ENCODE measurements around the gene LDLRAD4. TPM values are rescaled to one million over a fixed set of nuclear protein-coding genes. Genes with fewer than 3 reads are reported as not detected.

LDLRAD4 gene
- polyA plus RNA-seq, 1 donor = 9.1 TPM

DNA sequence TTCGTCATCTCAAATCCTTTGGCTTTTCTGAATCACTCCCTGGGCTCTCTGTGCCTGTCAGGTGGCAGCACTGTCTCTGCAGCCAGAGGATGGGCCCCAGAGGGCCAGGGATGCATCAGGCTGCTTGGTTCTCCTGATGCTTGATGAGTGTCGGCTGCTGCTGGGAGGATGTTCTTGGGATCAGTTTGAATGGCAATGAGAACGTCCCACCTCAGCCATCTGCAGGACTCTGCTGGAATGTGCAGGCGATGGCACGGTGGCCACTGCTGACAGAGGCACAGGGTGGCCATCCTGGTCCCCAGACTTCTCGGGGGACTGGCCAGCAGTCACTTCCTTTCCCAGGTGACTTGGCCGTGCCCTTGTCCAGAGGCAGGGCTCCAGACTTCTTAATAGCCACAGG, 361.8 kb downstream of the LDLRAD4 start:
- no CpG with 5 or more reads among the region's 7 CpGs for WGBS (ENCODE audit: insufficient coverage, low lambda C conversion rate)
- no peak overlapping the region for H3K4me3 ChIP-seq (ENCODE audit: low read length)
- H3K4me1 ChIP-seq (ENCODE audit: control insufficient read depth, insufficient read depth, low read length) = no peaks in the 10 kb centered on the region
- H3K9me3 ChIP-seq (ENCODE audit: control insufficient read depth, low read depth, low read length) = no peaks in the 10 kb centered on the region
- H3K27ac ChIP-seq (ENCODE audit: low read length) = no peak overlapping the region
- H3K27me3 ChIP-seq (ENCODE audit: control insufficient read depth, insufficient read depth, low read length) = no peaks in the 10 kb centered on the region
- no peaks in the 10 kb centered on the region for H3K36me3 ChIP-seq (ENCODE audit: control insufficient read depth, insufficient read depth, low read length)
- DNase-seq = no peak

DNA sequence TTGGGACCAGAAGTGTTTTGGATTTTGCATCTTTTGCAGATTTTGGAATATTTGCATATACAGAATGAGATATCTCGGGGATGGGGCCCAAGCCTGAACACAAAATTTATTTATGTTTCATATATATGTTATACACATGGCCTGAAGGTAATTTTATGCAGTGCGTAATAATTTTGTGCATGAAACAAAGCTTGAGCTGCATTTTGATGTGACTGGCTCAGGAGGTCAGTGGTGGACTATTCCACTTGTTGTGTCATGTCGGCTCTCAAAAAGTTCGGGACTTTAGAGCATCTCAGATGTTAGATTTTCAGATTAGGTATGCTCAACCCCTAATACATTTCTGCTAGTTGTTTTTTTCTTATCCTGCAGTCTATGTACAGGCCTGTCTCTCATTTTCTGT, 362.4 kb downstream of the LDLRAD4 start:
- DNase-seq = no peak
- Histone ChIP-seq H3K9me3 (ENCODE audit: control insufficient read depth, low read depth, low read length) (no peaks in the 10 kb centered on the region), H3K27me3 (ENCODE audit: control insufficient read depth, insufficient read depth, low read length) (no peaks in the 10 kb centered on the region), H3K36me3 (ENCODE audit: control insufficient read depth, insufficient read depth, low read length) (no peaks in the 10 kb centered on the region), H3K4me3 (ENCODE audit: low read length) (no peak overlapping the region), H3K4me1 (ENCODE audit: control insufficient read depth, insufficient read depth, low read length) (no peaks in the 10 kb centered on the region), H3K27ac (ENCODE audit: low read length) (no peak overlapping the region)
- WGBS (ENCODE audit: insufficient coverage, low lambda C conversion rate) = 100% methylated on average over 1 of the region's 4 CpGs

DNA sequence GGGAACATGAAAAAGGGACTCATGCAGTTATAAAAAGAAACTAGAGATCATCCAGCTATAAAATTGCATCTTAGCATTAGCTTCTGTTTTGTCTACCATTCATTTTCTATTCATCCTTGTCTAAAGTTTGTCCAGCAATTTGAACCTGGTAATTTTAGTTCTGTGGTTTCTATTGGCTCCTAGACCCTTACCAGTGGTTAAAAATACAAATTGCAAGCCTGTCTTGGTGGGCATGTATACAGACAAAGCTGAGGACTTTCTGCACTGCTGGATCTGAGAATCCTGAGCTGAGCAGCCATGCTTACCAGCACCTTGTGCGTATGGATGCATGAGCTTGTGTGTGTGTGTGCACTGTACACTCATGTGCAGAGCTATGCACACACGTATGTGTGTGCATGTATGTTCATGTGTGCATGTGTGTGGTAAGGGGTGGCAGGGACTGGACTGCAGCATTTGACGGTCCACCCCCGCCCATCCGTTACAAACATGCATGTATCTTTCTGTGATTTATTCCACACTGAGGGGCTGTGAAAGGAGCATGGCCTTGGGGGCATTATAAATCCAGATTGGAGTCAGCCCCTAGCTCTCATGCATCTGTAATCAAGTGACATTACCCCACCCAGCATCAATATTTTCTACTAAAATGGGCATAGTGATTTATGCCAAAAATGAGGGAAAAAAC, 363.1 kb downstream of the LDLRAD4 start:
- Histone ChIP-seq H3K9me3 (ENCODE audit: control insufficient read depth, low read depth, low read length) (no peaks in the 10 kb centered on the region), H3K27ac (ENCODE audit: low read length) (no peak overlapping the region), H3K27me3 (ENCODE audit: control insufficient read depth, insufficient read depth, low read length) (no peaks in the 10 kb centered on the region), H3K4me1 (ENCODE audit: control insufficient read depth, insufficient read depth, low read length) (no peaks in the 10 kb centered on the region), H3K4me3 (ENCODE audit: low read length) (no peak overlapping the region), H3K36me3 (ENCODE audit: control insufficient read depth, insufficient read depth, low read length) (no peaks in the 10 kb centered on the region)
- WGBS (ENCODE audit: insufficient coverage, low lambda C conversion rate) = no CpG with 5 or more reads among the region's 5 CpGs
- DNase-seq = no peak

DNA sequence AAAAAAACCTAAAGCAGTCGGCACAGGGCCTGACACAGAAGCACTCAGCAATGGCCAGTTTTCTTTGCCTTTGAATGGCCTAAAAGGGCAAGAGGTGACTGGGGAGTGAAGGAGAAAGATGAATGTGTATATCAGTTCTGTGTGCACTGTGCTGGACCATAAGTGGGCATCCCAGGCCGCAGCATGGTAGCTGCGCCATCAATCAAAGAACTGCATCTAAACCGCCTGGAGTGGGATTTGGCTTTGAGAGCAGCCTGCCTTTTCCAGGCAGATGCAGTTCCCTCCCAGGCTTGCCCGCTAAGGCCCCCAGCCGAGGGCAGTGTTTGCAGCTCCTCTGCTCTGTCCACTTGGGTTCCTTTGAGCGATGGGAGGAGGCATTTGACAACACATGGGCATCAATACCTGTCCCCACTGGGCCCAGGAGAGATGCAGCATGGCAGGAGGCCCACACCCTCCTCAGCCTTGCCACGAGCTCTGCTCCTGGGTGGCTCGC, 363.7 kb downstream of the LDLRAD4 start:
- DNase-seq = no peak
- Histone ChIP-seq H3K4me3 (ENCODE audit: low read length) (no peak overlapping the region), H3K27me3 (ENCODE audit: control insufficient read depth, insufficient read depth, low read length) (no peaks in the 10 kb centered on the region), H3K4me1 (ENCODE audit: control insufficient read depth, insufficient read depth, low read length) (no peaks in the 10 kb centered on the region), H3K36me3 (ENCODE audit: control insufficient read depth, insufficient read depth, low read length) (no peaks in the 10 kb centered on the region), H3K9me3 (ENCODE audit: control insufficient read depth, low read depth, low read length) (no peaks in the 10 kb centered on the region), H3K27ac (ENCODE audit: low read length) (no peak overlapping the region)
- 65% methylated on average over 2 of the region's 9 CpGs for WGBS (ENCODE audit: insufficient coverage, low lambda C conversion rate)

DNA sequence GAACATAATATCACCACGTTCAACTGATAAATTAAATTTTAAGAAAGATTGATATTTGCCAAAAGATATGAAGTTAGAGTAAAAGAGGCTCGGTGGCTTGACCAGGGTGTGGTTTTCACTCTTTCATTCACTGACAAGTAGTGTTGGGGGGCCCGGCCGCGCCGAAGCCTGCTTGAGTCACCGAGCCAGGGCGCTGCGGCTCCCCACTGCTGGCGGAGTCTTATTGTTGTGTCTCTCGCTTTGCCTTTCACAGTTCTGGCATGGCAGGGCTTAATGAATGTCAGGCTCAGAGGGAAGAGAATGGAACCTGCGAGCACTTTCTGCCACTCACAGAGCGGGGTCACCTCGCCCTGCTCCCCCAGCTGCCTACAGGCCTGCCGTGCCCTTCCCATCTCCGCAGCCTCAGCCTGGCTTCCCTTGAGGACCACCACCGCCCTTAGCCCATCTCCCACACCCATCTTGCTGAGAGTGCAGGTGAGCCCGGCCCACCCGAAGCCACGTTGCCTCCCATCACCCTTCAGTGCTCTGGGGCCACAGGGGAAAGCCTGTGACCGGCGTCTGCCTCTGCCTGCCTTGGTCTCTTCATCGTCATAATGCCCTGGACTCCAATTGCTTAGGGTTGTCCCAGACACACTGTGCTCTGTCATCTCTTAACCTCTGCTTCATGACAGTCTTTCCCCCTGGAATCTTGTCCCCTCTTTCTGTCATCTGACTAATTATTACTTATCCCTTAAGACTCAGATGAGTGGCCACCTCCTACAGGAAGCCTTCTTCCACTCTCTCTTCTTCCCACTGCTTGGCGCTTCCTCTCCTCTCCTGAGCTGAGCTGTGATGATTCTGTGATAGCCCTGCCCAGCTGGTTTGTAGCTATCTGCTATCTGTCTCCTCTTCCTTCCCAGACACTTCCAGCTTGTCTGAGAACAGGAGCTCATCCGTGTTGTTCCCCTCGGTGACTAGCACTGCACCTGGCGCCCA, 365.3 kb downstream of the LDLRAD4 start:
- DNase-seq = no peak

DNA sequence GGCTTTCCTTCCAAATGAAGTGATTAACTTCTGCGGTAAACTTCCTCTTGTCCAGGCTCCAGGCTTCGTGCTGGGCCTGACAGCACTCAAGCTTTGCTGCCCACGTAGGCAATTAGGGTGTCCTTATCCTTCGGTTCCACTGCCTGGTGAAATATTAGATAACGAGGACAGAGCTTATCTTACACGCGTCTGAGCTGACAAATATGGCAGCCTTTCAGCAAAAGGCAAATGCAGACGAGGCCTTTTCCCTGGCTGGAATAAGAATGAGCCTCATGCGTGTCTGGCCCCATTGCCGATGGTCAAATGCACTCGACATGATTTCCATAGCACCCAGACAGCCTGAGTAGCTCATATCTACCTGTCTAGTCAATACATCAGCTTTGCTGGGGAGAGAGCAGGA, 366.3 kb downstream of the LDLRAD4 start:
- Histone ChIP-seq H3K4me1 (ENCODE audit: control insufficient read depth, insufficient read depth, low read length) (no peaks in the 10 kb centered on the region), H3K36me3 (ENCODE audit: control insufficient read depth, insufficient read depth, low read length) (no peaks in the 10 kb centered on the region), H3K27ac (ENCODE audit: low read length) (no peak overlapping the region), H3K9me3 (ENCODE audit: control insufficient read depth, low read depth, low read length) (no peaks in the 10 kb centered on the region), H3K4me3 (ENCODE audit: low read length) (no peak overlapping the region), H3K27me3 (ENCODE audit: control insufficient read depth, insufficient read depth, low read length) (no peaks in the 10 kb centered on the region)
- DNase-seq = no peak
- no CpG with 5 or more reads among the region's 11 CpGs for WGBS (ENCODE audit: insufficient coverage, low lambda C conversion rate)

More for the DNA sequence above, 365.3 kb downstream of the LDLRAD4 start:
- no peaks in the 10 kb centered on the region for H3K9me3 ChIP-seq (ENCODE audit: control insufficient read depth, low read depth, low read length)
- no peak overlapping the region for H3K4me3 ChIP-seq (ENCODE audit: low read length)
- 100% methylated on average over 1 of the region's 27 CpGs for WGBS (ENCODE audit: insufficient coverage, low lambda C conversion rate)
- H3K4me1 ChIP-seq (ENCODE audit: control insufficient read depth, insufficient read depth, low read length) = no peaks in the 10 kb centered on the region
- H3K36me3 ChIP-seq (ENCODE audit: control insufficient read depth, insufficient read depth, low read length) = no peaks in the 10 kb centered on the region
- no peaks in the 10 kb centered on the region for H3K27me3 ChIP-seq (ENCODE audit: control insufficient read depth, insufficient read depth, low read length)
- no peak overlapping the region for H3K27ac ChIP-seq (ENCODE audit: low read length)

DNA sequence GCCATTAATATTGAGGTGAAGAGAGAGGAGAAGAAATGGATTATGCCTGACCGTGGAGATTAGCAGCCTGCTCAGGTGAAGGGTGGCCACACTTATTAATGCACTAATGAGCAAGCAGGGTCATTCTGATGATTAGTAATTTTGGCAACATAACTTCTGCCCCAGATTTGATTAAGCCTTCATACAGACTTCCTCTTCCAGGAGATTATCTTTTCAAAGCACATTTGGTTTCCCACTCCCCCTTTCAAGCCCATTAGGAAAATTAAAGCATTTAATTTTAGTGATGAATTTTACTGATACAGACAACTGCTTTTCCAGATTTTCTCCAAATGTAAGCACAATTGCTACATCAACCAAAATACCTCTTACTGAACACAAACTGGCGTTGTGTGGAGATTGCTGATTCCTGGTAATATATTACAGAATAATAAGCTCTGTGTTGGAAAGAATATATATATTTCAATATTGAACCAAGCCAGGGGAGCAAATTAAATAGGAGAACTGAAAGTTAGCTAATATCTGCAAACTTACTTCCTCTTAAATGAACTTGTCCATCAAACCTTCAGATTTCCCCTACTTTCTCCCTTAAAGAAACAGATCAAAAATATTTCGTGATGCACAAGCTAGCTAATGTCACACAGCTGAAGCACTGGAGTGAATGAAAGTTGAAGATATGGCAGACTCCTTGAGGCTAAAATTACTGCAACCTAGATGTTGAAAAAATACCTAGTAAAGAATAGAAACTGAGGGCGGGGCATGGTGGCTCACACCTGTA, 367.0 kb downstream of the LDLRAD4 start:
- WGBS (ENCODE audit: insufficient coverage, low lambda C conversion rate) = 100% methylated on average over 1 of the region's 4 CpGs
- no peak for DNase-seq
- Histone ChIP-seq H3K4me3 (ENCODE audit: low read length) (no peak overlapping the region), H3K27me3 (ENCODE audit: control insufficient read depth, insufficient read depth, low read length) (no peaks in the 10 kb centered on the region), H3K4me1 (ENCODE audit: control insufficient read depth, insufficient read depth, low read length) (no peaks in the 10 kb centered on the region), H3K36me3 (ENCODE audit: control insufficient read depth, insufficient read depth, low read length) (no peaks in the 10 kb centered on the region), H3K9me3 (ENCODE audit: control insufficient read depth, low read depth, low read length) (no peaks in the 10 kb centered on the region), H3K27ac (ENCODE audit: low read length) (no peak overlapping the region)

DNA sequence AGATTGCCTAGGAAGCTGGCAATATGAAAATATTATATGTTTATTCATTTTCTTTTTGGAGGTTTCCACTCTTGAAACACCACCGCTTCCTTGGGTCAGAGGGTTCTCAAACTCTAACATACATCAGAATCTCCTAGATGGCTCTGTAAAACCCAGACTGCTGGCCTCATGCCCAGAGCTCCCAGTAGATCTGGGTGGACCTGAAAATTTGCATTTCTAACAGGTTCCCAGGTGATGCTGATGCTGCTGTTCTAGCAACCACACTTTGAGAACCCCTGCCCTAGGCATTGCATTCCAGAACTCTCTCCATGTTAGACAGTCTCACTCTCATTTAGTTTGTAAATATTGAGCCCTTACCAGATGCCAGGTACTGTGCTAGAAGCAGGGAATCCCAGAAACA, 368.4 kb downstream of the LDLRAD4 start:
- H3K9me3 ChIP-seq (ENCODE audit: control insufficient read depth, low read depth, low read length) = no peaks in the 10 kb centered on the region
- no peak overlapping the region for H3K4me3 ChIP-seq (ENCODE audit: low read length)
- WGBS (ENCODE audit: insufficient coverage, low lambda C conversion rate) = no CpG with 5 or more reads among the region's 1 CpG
- H3K4me1 ChIP-seq (ENCODE audit: control insufficient read depth, insufficient read depth, low read length) = no peaks in the 10 kb centered on the region
- H3K27me3 ChIP-seq (ENCODE audit: control insufficient read depth, insufficient read depth, low read length) = no peaks in the 10 kb centered on the region
- no peak for DNase-seq
- H3K36me3 ChIP-seq (ENCODE audit: control insufficient read depth, insufficient read depth, low read length) = no peaks in the 10 kb centered on the region
- no peak overlapping the region for H3K27ac ChIP-seq (ENCODE audit: low read length)

DNA sequence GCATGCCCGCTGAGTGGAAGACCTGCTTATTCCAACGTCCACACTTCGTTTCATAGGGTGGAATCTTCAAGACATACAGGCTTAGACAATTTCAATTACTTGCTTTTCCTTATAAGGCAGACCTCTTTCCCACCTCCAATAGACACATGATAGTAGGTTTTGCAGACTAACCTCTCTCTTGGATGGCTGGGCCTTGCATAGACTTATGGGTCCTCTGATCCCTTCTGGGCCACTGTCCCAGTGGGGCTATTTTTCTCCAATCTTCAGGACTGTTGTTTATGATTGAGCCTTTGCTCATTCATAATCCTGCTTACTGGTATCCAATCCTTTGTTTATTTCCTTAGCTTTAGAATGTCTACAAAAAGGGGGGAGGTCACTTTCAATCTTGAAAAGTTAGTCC, 368.9 kb downstream of the LDLRAD4 start:
- Histone ChIP-seq H3K4me1 (ENCODE audit: control insufficient read depth, insufficient read depth, low read length) (no peaks in the 10 kb centered on the region), H3K4me3 (ENCODE audit: low read length) (no peak overlapping the region), H3K9me3 (ENCODE audit: control insufficient read depth, low read depth, low read length) (no peaks in the 10 kb centered on the region), H3K36me3 (ENCODE audit: control insufficient read depth, insufficient read depth, low read length) (no peaks in the 10 kb centered on the region), H3K27ac (ENCODE audit: low read length) (no peak overlapping the region), H3K27me3 (ENCODE audit: control insufficient read depth, insufficient read depth, low read length) (no peaks in the 10 kb centered on the region)
- WGBS (ENCODE audit: insufficient coverage, low lambda C conversion rate) = 95% methylated on average over 3 of the region's 3 CpGs
- DNase-seq = no peak

DNA sequence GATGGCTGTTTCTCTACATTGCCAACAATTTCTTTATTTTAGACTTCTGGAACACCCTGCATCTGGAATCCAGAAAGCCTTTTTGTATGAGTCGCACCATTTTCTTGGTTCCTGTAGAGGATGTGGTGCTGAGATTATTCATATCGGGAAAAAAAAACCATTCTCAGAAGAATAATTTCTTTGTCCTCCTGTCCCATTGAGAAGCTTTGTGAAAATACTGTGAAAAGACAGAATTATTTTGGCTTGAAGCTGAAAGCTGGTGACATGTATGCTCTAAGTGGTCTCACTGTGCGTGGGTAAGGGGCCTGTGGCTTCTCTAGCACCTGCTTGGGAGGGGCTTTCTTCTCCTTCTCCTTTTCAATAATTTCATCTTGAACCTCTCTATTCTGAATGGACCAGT, 369.4 kb downstream of the LDLRAD4 start:
- no CpG with 5 or more reads among the region's 3 CpGs for WGBS (ENCODE audit: insufficient coverage, low lambda C conversion rate)
- Histone ChIP-seq H3K4me3 (ENCODE audit: low read length) (no peak overlapping the region), H3K9me3 (ENCODE audit: control insufficient read depth, low read depth, low read length) (no peaks in the 10 kb centered on the region), H3K27ac (ENCODE audit: low read length) (no peak overlapping the region), H3K4me1 (ENCODE audit: control insufficient read depth, insufficient read depth, low read length) (no peaks in the 10 kb centered on the region), H3K27me3 (ENCODE audit: control insufficient read depth, insufficient read depth, low read length) (no peaks in the 10 kb centered on the region), H3K36me3 (ENCODE audit: control insufficient read depth, insufficient read depth, low read length) (no peaks in the 10 kb centered on the region)
- DNase-seq = no peak

Measured in large intestine (tissue), 3 donors.